Measurements from ENCODE around the gene TENM4. TPM values are rescaled to one million over a fixed set of nuclear protein-coding genes. Genes with fewer than 3 reads are reported as not detected.

TENM4 gene
- total RNA-seq, 1 donor from 2014 or later = 3.8 TPM

Small RNA genes within 50 kb of the gene (microRNA-seq; reads per million reads assigned to microRNA genes)
- gene MIR5579 (ENCODE audit: borderline number of aligned reads) (not detected), gene MIR708 (ENCODE audit: borderline number of aligned reads) (210 reads per million, percentile 66 among the genes with 10 or more reads in this experiment)

All from chondrocyte (in vitro differentiated cells).